ENCODE data around the gene MICOS13. TPM values are rescaled to one million over a fixed set of nuclear protein-coding genes. Genes with fewer than 3 reads are reported as not detected.

Gene MICOS13
- total RNA-seq, 1 donor, result 21.2 TPM

GRCh38 chr19:5673752-5674151, 6.6 kb downstream of the MICOS13 start:
- no peak overlapping the region for H3K4me3 ChIP-seq (ENCODE audit: low read depth, low read length)
- no peak for TF ChIP-seq CTCF (IDR thresholded peaks at IDR 0.05; ENCODE audit: insufficient read depth, low read depth, low read length)
- DNase-seq (ENCODE audit: low read depth), result no peak

- DNase-seq (ENCODE audit: low read depth), result no peak
- no peak overlapping the region for H3K4me3 ChIP-seq (ENCODE audit: low read depth, low read length)
- no peak for TF ChIP-seq CTCF (IDR thresholded peaks at IDR 0.05; ENCODE audit: insufficient read depth, low read depth, low read length)
Observed at GRCh38 chr19:5672708-5673459, 7.4 kb downstream of the MICOS13 start.

- DNase-seq (ENCODE audit: low read depth), result no peak
- TF ChIP-seq CTCF (IDR thresholded peaks at IDR 0.05; ENCODE audit: insufficient read depth, low read depth, low read length), result no peak
- H3K4me3 ChIP-seq (ENCODE audit: low read depth, low read length), result no peak overlapping the region
Observed at GRCh38 chr19:5671600-5671999, 8.7 kb downstream of the MICOS13 start.

- TF ChIP-seq CTCF (IDR thresholded peaks at IDR 0.05; ENCODE audit: insufficient read depth, low read depth, low read length), result no peak
- H3K4me3 ChIP-seq (ENCODE audit: low read depth, low read length), result no peak overlapping the region
- DNase-seq (ENCODE audit: low read depth), result no peak
Observed at GRCh38 chr19:5669212-5669611, 11.1 kb downstream of the MICOS13 start.

DNA sequence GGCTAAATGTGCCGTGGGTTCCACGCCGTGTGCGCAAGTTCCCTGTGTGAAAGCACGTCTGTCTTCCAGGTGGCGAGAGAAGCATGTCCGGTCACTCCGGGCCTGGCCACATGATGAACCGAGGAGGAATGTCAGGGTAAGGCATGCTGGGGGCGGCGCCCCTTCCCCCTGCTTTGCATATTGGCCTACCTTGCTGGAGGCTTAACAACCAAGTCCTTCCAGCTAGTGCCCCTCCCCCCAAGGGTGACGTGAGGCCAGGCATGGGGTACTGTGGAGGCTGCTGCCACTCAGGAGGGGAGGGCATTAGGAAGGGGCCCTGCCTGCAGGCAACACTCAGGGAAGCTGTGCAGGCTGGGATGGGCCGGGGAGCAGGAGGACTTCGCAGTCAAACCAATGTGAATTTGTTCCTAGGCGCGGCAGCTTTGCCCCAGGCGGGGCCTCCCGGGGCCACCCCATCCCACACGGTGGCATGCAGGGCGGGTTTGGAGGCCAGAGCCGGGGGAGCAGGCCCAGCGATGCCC, 12.5 kb downstream of the MICOS13 start:
- TF ChIP-seq CTCF (IDR thresholded peaks at IDR 0.05; ENCODE audit: insufficient read depth, low read depth, low read length), result no peak
- DNase-seq (ENCODE audit: low read depth), result no peak
- H3K4me3 ChIP-seq (ENCODE audit: low read depth, low read length), result no peak overlapping the region

- TF ChIP-seq CTCF (IDR thresholded peaks at IDR 0.05; ENCODE audit: insufficient read depth, low read depth, low read length), result no peak
- no peak for DNase-seq (ENCODE audit: low read depth)
- no peak overlapping the region for H3K4me3 ChIP-seq (ENCODE audit: low read depth, low read length)
Observed at GRCh38 chr19:5666921-5667610, 13.2 kb downstream of the MICOS13 start.

Data from fibroblast of villous mesenchyme (primary cell).